Measurements from ENCODE around the gene SUPT3H. TPM values are rescaled to one million over a fixed set of nuclear protein-coding genes. Genes with fewer than 3 reads are reported as not detected.

The SUPT3H gene
- total RNA-seq: 4.0 and 5.6 TPM in 2 replicates

GRCh38 chr6:45377554-45378333 is at the start of gene SUPT3H:
TSS of gene SUPT3H (minus strand) at chr6:45377934.

GRCh38 chr6:45327956-45328522 is 49.7 kb downstream of the SUPT3H start, which contains the start of gene RUNX2:
TSS of gene RUNX2 (plus strand) at chr6:45328330. CDS start at chr6:45328727, 397 bp downstream.

Other genes starting within 250 kb of the SUPT3H start
- gene RUNX2, start 49.6 kb downstream of the SUPT3H start, total RNA-seq: 8.6 and 9.2 TPM in 2 replicates

All from bronchus fibroblast of lung (primary cell).